ENCODE results near the gene SIRPB2.

- TF ChIP-seq CTCF (IDR thresholded peaks at IDR 0.05) (no peak), POLR2A (IDR thresholded peaks at IDR 0.05) (no peak)
Measured at GRCh38 chr20:1537731-1538058, 46.5 kb upstream of the SIRPB2 start.
